Uterus (tissue), 2 donors: ENCODE data around the gene CXCR4.

Source experiments
- POLR2A ChIP-seq, 2 donors: fragments of 450-650 bp; IDR thresholded peaks; one replicate each; pipeline ENCODE4 v1.6.1; 2016; ENCODE audit warnings: antibody characterized with exemption in 2 of 2, mild to moderate bottlenecking in 1 of 2, moderate library complexity in 1 of 2
- TF ChIP-seq, protein P1 (sequence below), 4 experiments: fragments of 200-600 bp in 2 of 4; fragments of 450-650 bp in 2 of 4; sonication (generic) in 2 of 4; IDR thresholded peaks; one replicate each; pipeline ENCODE4 v1.5.1; 2016 to 2019; ENCODE audit warnings: antibody characterized with exemption in 4 of 4, mild to moderate bottlenecking in 2 of 4, moderate library complexity in 1 of 4

DNA sequence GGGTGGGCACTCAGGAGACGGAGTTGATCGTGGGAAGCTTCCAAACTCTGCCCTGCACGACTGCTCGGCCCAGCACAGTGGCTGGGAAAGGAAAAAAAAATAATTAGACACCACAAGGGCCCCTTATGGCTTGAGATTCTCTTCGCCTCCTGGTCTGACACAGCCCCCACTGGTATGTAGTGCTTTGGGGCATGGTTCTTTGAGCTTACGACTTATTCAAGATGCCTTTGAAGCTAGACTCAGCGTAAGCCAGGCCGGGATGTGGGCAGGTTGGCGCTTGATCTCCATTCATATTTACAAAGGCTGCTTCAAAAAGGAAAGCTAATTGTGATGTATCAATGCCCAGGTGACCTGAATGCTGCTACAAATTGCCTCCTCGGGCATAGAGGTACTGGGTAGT, 50.5 kb downstream of the CXCR4 start:
- TF ChIP-seq, protein P1, sequence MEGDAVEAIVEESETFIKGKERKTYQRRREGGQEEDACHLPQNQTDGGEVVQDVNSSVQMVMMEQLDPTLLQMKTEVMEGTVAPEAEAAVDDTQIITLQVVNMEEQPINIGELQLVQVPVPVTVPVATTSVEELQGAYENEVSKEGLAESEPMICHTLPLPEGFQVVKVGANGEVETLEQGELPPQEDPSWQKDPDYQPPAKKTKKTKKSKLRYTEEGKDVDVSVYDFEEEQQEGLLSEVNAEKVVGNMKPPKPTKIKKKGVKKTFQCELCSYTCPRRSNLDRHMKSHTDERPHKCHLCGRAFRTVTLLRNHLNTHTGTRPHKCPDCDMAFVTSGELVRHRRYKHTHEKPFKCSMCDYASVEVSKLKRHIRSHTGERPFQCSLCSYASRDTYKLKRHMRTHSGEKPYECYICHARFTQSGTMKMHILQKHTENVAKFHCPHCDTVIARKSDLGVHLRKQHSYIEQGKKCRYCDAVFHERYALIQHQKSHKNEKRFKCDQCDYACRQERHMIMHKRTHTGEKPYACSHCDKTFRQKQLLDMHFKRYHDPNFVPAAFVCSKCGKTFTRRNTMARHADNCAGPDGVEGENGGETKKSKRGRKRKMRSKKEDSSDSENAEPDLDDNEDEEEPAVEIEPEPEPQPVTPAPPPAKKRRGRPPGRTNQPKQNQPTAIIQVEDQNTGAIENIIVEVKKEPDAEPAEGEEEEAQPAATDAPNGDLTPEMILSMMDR (IDR thresholded peaks at IDR 0.05), result no peak
- no peak for TF ChIP-seq POLR2A (IDR thresholded peaks at IDR 0.05)
